WTC11 (cell line): ENCODE results near the gene TMEM235.

ENCODE experiments used
- CTCF ChIP-seq: fragments of 200-600 bp; IDR thresholded peaks from 2 replicates; pipeline ENCODE4 v1.8.0; 2022; ENCODE audit warnings: antibody characterized with exemption
- NR2C2 ChIP-seq: sonication (generic); formaldehyde crosslinking; IDR thresholded peaks from 2 replicates; pipeline ENCODE4 v1.8.0; 2022; ENCODE audit warnings: mild to moderate bottlenecking, missing genetic modification reagents
- ZSCAN18 ChIP-seq: fragments of 250-450 bp; sonication (Bioruptor Pico); IDR thresholded peaks from 2 replicates; pipeline ENCODE4 v2.1.2; 2022; ENCODE audit warnings: mild to moderate bottlenecking, moderate library complexity

GRCh38 chr17:78183916-78184315 lies 47.5 kb upstream of the TMEM235 start:
- TF ChIP-seq NR2C2 (CRISPR knock-in tag) (no peak), ZSCAN18 (CRISPR knock-in tag) (no peak), CTCF (no peak)
